ENCODE results near the gene GRIN1. TPM values are rescaled to one million over a fixed set of nuclear protein-coding genes. Genes with fewer than 3 reads are reported as not detected.

The GRIN1 gene
- total and polyA plus RNA-seq, 10 of the 15 experiments (the other 5 are each of a cell fraction or from before 2014, with no cell fraction given): 0.05 to 0.10 (median 0.06) TPM; not detected in 6

DNA sequence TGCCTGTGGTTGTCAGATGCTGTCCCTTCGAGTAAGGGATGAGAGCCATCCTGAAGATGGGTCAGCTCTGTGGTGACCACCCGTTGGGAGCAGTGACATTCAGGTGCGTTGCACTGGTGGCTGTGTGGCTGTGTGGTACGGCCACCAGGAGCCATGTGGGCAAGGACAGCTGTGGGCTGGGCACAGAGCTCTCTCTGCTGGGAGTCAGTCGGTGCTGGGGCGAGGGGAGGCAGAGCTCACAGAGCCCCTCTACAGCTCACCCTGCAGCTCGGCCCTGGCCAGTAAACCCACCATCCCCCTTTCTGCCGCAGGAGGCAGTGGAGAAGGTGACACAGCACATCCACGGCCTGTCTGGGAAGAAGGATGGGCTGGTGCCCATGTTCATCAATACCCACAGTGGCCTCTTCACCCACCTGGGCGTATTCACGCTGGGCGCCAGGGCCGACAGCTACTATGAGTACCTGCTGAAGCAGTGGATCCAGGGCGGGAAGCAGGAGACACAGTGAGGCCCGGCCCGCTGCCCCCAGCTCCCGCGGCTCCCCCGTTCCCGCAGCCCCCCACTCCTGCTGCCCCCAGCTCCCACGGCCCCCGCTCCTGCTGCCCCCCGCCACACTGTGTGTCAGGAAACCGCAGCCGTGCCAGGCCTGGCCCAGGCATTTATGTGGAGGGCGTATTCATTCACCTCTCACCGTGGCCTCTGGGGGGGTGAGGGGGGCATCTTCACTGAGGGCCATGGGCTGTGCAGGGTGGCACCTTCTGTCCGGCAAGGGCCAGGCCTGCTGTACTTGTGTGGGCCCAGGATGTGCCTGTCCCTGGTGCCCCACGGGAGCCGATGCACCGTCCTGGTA is 32.9 kb upstream of the GRIN1 start:
- no peaks in the 10 kb centered on the region for H3K27me3 ChIP-seq (replicated peaks in 1 of 2; ENCODE audit: control insufficient read depth in 2 of 2, insufficient read depth in 2 of 2, low read length in 1 of 2)
- no peak overlapping the region for H2AFZ ChIP-seq (ENCODE audit: control insufficient read depth, low read depth, low read length)
- no peak for ATAC-seq
- peaks cover 28 to 71% of the 10 kb centered on the region in 2 experiments; a peak in 3 of 4 replicates for H3K36me3 ChIP-seq (ENCODE audit: control insufficient read depth in 2 of 2, insufficient read depth in 2 of 2, low read length in 1 of 2)
- no TSS peak for BruUV-seq (replicated peaks)
- SMC1A ChIA-PET (ENCODE audit: uncharacterized antibody, unreplicated experiment): no interaction called here
- CTCF ChIA-PET: no interaction called here
- H3K9me3 ChIP-seq (replicated peaks; ENCODE audit: control insufficient read depth, insufficient read depth, low read length): peaks cover 15% of the 10 kb centered on the region; the same call in 2 of the 3 replicates
- no peak overlapping the region for H3K4me2 ChIP-seq (ENCODE audit: control insufficient read depth, insufficient read depth)
- in situ Hi-C loops (cut with MboI): no loop called here
- no peak for TF ChIP-seq PML (IDR thresholded peaks at IDR 0.05; ENCODE audit: low read length)
- TF ChIP-seq SMARCA5 (IDR thresholded peaks at IDR 0.05): no peak
- TF ChIP-seq WRNIP1 (IDR thresholded peaks at IDR 0.05; ENCODE audit: borderline replicate concordance, low read depth, low read length): no peak
- TF ChIP-seq RCOR1 (conservative IDR thresholded peaks at IDR 0.05; ENCODE audit: low read depth, low read length): no peak
- TF ChIP-seq, protein P1, sequence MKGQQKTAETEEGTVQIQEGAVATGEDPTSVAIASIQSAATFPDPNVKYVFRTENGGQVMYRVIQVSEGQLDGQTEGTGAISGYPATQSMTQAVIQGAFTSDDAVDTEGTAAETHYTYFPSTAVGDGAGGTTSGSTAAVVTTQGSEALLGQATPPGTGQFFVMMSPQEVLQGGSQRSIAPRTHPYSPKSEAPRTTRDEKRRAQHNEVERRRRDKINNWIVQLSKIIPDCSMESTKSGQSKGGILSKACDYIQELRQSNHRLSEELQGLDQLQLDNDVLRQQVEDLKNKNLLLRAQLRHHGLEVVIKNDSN (IDR thresholded peaks at IDR 0.05; ENCODE audit: borderline replicate concordance, extremely low read length, insufficient read depth, low read depth, low read length): no peak
- TF ChIP-seq YBX1 (IDR thresholded peaks at IDR 0.05): no peak
- TF ChIP-seq, protein P2, sequence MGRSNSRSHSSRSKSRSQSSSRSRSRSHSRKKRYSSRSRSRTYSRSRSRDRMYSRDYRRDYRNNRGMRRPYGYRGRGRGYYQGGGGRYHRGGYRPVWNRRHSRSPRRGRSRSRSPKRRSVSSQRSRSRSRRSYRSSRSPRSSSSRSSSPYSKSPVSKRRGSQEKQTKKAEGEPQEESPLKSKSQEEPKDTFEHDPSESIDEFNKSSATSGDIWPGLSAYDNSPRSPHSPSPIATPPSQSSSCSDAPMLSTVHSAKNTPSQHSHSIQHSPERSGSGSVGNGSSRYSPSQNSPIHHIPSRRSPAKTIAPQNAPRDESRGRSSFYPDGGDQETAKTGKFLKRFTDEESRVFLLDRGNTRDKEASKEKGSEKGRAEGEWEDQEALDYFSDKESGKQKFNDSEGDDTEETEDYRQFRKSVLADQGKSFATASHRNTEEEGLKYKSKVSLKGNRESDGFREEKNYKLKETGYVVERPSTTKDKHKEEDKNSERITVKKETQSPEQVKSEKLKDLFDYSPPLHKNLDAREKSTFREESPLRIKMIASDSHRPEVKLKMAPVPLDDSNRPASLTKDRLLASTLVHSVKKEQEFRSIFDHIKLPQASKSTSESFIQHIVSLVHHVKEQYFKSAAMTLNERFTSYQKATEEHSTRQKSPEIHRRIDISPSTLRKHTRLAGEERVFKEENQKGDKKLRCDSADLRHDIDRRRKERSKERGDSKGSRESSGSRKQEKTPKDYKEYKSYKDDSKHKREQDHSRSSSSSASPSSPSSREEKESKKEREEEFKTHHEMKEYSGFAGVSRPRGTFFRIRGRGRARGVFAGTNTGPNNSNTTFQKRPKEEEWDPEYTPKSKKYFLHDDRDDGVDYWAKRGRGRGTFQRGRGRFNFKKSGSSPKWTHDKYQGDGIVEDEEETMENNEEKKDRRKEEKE (IDR thresholded peaks at IDR 0.05): no peak
- TF ChIP-seq HDGF (IDR thresholded peaks at IDR 0.05): no peak
- TF ChIP-seq CHD2 (IDR thresholded peaks at IDR 0.05; ENCODE audit: borderline replicate concordance, low read depth, low read length): no peak
- TF ChIP-seq POU2F2 (IDR thresholded peaks at IDR 0.05; ENCODE audit: borderline replicate concordance, low read depth, low read length): no peak
- no peak for TF ChIP-seq PAX5 (IDR thresholded peaks at IDR 0.05; ENCODE audit: borderline replicate concordance, low read depth, low read length)
- TF ChIP-seq, protein P3, sequence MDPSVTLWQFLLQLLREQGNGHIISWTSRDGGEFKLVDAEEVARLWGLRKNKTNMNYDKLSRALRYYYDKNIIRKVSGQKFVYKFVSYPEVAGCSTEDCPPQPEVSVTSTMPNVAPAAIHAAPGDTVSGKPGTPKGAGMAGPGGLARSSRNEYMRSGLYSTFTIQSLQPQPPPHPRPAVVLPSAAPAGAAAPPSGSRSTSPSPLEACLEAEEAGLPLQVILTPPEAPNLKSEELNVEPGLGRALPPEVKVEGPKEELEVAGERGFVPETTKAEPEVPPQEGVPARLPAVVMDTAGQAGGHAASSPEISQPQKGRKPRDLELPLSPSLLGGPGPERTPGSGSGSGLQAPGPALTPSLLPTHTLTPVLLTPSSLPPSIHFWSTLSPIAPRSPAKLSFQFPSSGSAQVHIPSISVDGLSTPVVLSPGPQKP (IDR thresholded peaks at IDR 0.05; ENCODE audit: low read depth, low read length): no peak
- TF ChIP-seq, protein P4, sequence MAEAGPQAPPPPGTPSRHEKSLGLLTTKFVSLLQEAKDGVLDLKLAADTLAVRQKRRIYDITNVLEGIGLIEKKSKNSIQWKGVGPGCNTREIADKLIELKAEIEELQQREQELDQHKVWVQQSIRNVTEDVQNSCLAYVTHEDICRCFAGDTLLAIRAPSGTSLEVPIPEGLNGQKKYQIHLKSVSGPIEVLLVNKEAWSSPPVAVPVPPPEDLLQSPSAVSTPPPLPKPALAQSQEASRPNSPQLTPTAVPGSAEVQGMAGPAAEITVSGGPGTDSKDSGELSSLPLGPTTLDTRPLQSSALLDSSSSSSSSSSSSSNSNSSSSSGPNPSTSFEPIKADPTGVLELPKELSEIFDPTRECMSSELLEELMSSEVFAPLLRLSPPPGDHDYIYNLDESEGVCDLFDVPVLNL (IDR thresholded peaks at IDR 0.05; ENCODE audit: low read depth, low read length): no peak
- no peak for TF ChIP-seq ASH2L (IDR thresholded peaks at IDR 0.05; ENCODE audit: borderline replicate concordance, low read depth)
- no peak for TF ChIP-seq FOXK2 (IDR thresholded peaks at IDR 0.05)
- TF ChIP-seq KLF5 (IDR thresholded peaks at IDR 0.05; ENCODE audit: partially characterized antibody): no peak
- no peak for TF ChIP-seq BCL11A (IDR thresholded peaks at IDR 0.05; ENCODE audit: low read depth, low read length)
- no peak for TF ChIP-seq CHD4 (IDR thresholded peaks at IDR 0.05)
- TF ChIP-seq GABPA (IDR thresholded peaks at IDR 0.05; ENCODE audit: low read depth): no peak
- TF ChIP-seq ZZZ3 (IDR thresholded peaks at IDR 0.05; ENCODE audit: control insufficient read depth, insufficient read length, low read depth): no peak
- FAIRE-seq: no peak
- no peaks in the 10 kb centered on the region; the same call in 1 of the 2 replicates for H3K79me2 ChIP-seq (ENCODE audit: control insufficient read depth, insufficient read depth, low read length)
- H3K27ac ChIP-seq (ENCODE audit: control insufficient read depth, insufficient read depth): no peak overlapping the region
- WGBS (ENCODE audit: insufficient coverage, insufficient replicate concordance, low lambda C conversion rate, missing lambda C conversion rate): 83% methylated on average over 25 of the region's 31 CpGs
- H4K20me1 ChIP-seq (ENCODE audit: control insufficient read depth, insufficient read depth): no peaks in the 10 kb centered on the region; the same call in 1 of the 2 replicates
- RAD21 ChIA-PET (ENCODE audit: unreplicated experiment): interaction anchor here (1.1 kb wide), 1 partner anchor 19 kb away, joined by 3 read pairs; the partner anchor contains the start of gene MAN1B1
- POLR2A ChIA-PET: no interaction called here
- no peak overlapping the region for H3K4me3 ChIP-seq
- intact Hi-C loops (cut with micrococcal nuclease; ENCODE audit: unreplicated experiment): no loop called here
- no peak overlapping the region for H3K9ac ChIP-seq (ENCODE audit: control insufficient read depth, insufficient read depth, low read length)
- H3K4me1 ChIP-seq (ENCODE audit: control insufficient read depth, insufficient read depth, low read length): no peaks in the 10 kb centered on the region
- DNase-seq (ENCODE audit: low read depth, low spot score): no peak
